Mucosa of rectum (tissue), 2 donors: ENCODE data around the gene SPRR2E.
"Not testable (repeated sequence)": the region's sequence is repeated elsewhere in the genome, so short reads cannot be mapped to it uniquely, and the experiment has no call there.

ENCODE experiments used
- H3K27ac ChIP-seq, 2 donors: one replicate each; pipeline ENCODE4 v1.7.0; 2013; ENCODE audit warnings: inconsistent platforms in 2 of 2, low read depth in 2 of 2, low read length in 2 of 2
- H3K27me3 ChIP-seq, 2 donors: one replicate each; pipeline ENCODE4 v1.7.0; 2013; ENCODE audit warnings: low read length in 2 of 2; ENCODE audit not compliant: control insufficient read depth in 2 of 2, insufficient read depth in 2 of 2
- H3K36me3 ChIP-seq, 2 donors: one replicate each; pipeline ENCODE4 v1.7.0; 2013; ENCODE audit warnings: low read length in 2 of 2; ENCODE audit not compliant: control insufficient read depth in 2 of 2, insufficient read depth in 2 of 2
- H3K4me1 ChIP-seq, 2 donors: one replicate each; pipeline ENCODE4 v1.7.0; 2013; ENCODE audit warnings: low read length in 2 of 2, mild to moderate bottlenecking in 1 of 2; ENCODE audit not compliant: control insufficient read depth in 2 of 2, insufficient read depth in 2 of 2
- H3K4me3 ChIP-seq, 2 donors: one replicate each; pipeline ENCODE4 v1.7.0; 2013; ENCODE audit warnings: low read length in 2 of 2
- H3K9ac ChIP-seq, 2 donors: one replicate each; pipeline ENCODE4 v1.7.0; 2013; ENCODE audit warnings: low read length in 2 of 2, low read depth in 1 of 2, mild to moderate bottlenecking in 1 of 2
- H3K9me3 ChIP-seq, 2 donors: one replicate each; pipeline ENCODE4 v1.7.0; 2013; ENCODE audit warnings: low read length in 2 of 2; ENCODE audit not compliant: control insufficient read depth in 2 of 2
- donor health status: healthy.
- donor health status: Normal muscosa, but diverticular disease.

SPRR2E gene

DNA sequence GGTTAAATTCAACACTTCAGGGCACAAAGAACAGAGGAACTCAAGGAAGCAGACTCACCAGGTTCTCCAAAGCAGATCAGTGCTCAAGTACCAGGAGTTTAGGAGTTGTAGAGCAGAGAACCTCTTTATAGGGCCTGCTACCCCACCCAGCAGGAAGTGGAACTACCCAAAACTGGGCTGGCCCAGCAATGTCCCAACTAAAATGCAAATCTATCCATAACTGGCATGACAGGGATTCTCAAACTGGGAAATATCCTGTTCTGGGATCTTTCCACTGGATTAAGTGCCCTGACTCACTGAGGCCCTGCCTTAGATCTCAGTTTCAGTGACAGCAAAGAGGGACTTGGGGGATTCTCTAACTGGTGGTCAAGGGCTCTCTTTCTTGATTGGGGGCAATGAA, at the start of gene SPRR2E:
Gene SPRR2E (minus strand): TSS at position 101 of the 400 bp plus-strand sequence. CDS start 775 bp downstream, outside the sequence.
- no peak within 1 kb of the TSS for H3K27ac ChIP-seq
- H3K4me3 ChIP-seq = no peak within 1 kb of the TSS
- H3K4me1 ChIP-seq = no peaks in the 10 kb centered on the region
- peaks cover 0 to 4% of the 10 kb centered on the region in 2 donors for H3K27me3 ChIP-seq
- no peaks in the 10 kb centered on the region for H3K9me3 ChIP-seq
- H3K9ac ChIP-seq = no peak within 1 kb of the TSS
- H3K36me3 ChIP-seq = no peaks in the 10 kb centered on the region

DNA sequence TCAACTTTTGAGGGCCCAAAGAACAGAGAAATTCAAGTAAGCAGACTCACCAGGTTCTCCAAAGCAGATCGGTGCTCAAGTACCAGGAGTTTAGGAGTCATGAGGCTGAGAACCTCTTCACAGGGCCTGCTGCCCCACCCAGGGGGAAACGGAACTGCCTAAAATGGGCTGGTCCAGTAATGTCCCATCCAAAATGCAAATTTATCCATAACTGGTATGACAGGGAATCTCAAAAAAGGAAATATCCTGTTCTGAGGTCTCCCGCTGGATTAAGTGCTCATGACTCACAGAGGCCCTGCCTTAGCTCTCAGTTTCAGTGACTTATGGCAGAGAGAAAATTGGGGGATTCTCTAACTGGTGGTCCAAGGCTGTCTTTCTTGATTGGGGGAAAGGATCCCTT, 47.1 kb upstream of the SPRR2E start:
- no peaks in the 10 kb centered on the region for H3K36me3 ChIP-seq
- H3K27ac ChIP-seq = no peak overlapping the region
- no peak overlapping the region for H3K4me3 ChIP-seq
- H3K27me3 ChIP-seq = no peaks in the 10 kb centered on the region
- H3K9ac ChIP-seq = no peak overlapping the region
- no peaks in the 10 kb centered on the region for H3K4me1 ChIP-seq
- no peaks in the 10 kb centered on the region for H3K9me3 ChIP-seq

DNA sequence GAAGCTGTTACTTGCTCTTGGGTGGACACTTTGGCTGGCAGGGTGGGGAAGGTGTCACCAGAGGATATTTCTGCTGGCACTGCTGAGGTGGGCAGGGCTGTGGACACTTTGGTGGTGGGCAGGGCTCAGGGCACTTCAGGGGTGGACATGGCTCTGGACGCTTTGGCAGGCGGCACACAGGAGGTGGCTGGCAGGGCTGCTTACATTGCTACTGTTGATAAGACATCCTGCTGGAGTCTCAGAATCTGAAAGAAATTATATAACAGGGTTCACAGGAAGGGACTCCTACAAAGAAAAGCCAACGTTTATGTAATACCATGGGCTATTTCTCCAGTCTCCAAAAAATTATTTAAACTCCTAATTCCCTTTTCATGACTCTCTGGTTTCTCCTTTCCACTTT, 46.2 kb upstream of the SPRR2E start:
- H3K4me1 ChIP-seq = no peaks in the 10 kb centered on the region
- H3K36me3 ChIP-seq = no peaks in the 10 kb centered on the region
- no peak overlapping the region for H3K4me3 ChIP-seq
- H3K9ac ChIP-seq = no peak overlapping the region
- no peaks in the 10 kb centered on the region for H3K27me3 ChIP-seq
- no peaks in the 10 kb centered on the region for H3K9me3 ChIP-seq
- H3K27ac ChIP-seq = no peak overlapping the region

DNA sequence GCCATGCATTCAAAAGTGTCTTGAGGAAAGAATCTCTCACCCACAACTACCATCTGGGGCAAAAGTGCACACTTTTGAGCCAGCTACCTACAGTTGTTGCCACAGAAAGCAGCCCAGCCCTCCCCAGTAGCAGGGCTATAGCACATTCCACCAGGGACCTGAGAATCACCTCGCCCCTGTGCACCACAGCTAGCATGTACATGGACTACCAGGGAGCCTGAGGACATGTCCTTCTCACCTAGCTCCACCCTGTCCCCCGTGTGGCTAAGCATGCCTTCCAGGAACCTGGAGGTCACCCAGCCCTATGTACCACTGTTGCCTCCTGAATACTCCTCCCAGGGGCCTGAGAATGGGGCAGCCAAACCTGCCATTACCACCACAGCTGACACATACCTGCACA, 39.4 kb upstream of the SPRR2E start:
- Histone ChIP-seq H3K36me3 (no peaks in the 10 kb centered on the region), H3K9ac (no peak overlapping the region), H3K27me3 (peaks cover 0 to 2% of the 10 kb centered on the region in 2 donors), H3K4me1 (no peaks in the 10 kb centered on the region), H3K4me3 (no peak overlapping the region), H3K27ac (no peak overlapping the region), H3K9me3 (no peaks in the 10 kb centered on the region)

DNA sequence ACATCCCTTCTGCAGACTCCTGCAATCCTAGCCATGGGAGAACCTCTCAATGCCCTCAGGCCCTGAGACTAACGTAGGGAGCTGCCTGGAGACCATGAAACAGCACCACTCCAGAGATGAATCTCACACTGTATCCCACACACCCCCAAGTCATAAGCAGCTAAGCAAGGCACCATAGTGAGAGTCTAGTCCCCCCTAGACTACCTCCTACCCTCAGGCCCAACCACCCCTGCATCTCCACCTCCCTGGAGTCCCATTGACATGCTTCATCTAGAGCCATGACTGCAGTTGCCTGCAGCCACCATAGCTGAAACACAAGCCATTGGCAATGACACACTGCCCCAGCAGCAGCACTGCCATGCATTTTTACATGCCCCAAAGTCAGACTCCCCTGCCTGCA, 38.9 kb upstream of the SPRR2E start:
- Histone ChIP-seq H3K27me3 (peaks cover 0 to 2% of the 10 kb centered on the region in 2 donors), H3K4me3 (no peak overlapping the region), H3K4me1 (no peaks in the 10 kb centered on the region), H3K27ac (no peak overlapping the region), H3K9me3 (no peaks in the 10 kb centered on the region), H3K36me3 (no peaks in the 10 kb centered on the region), H3K9ac (no peak overlapping the region)

DNA sequence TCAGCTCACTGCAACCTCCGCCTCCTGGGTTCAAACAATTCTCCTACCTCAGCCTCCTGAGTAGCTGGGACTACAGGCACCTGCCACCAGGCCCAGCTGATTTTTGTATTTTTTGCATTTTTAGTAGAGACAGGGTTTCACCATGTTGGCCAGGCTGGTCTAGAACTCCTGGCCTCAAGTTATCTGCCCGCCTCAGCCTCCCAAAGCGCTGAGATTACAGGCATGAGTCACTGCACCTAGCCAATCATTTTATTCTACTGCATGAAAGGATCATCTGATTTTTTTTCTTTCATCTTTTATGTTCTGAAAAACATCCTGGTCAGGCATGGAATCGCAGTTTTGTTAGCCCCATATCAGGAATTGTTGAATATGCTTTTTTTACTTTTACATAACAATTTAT, 34.4 kb upstream of the SPRR2E start:
- not testable (repeated sequence) for H3K27ac ChIP-seq, H3K27me3 ChIP-seq, H3K9ac ChIP-seq, H3K36me3 ChIP-seq, H3K4me1 ChIP-seq, H3K9me3 ChIP-seq, H3K4me3 ChIP-seq

DNA sequence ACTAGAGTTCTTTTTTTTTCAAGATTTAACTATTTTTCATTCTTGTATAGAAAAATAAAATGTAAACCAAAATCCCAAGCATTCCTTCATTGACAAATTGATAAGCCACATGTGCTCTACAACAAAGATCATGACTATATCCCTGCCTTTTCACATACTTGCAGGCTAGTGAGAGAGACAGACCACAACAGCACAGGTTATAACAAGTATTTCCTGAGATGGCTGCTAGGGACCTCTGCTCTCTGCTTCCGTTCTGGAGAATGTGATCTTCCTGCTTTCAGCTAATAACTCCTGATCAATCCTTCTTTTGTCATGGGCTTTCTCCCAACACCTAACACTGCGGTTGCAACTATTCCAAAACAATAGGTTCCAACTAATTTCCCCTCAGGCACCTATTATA, 33.0 kb upstream of the SPRR2E start:
- H3K27me3 ChIP-seq = peaks cover 0 to 2% of the 10 kb centered on the region in 2 donors
- no peak overlapping the region for H3K9ac ChIP-seq
- no peaks in the 10 kb centered on the region for H3K9me3 ChIP-seq
- H3K36me3 ChIP-seq = no peaks in the 10 kb centered on the region
- H3K27ac ChIP-seq = no peak overlapping the region
- no peaks in the 10 kb centered on the region for H3K4me1 ChIP-seq
- no peak overlapping the region for H3K4me3 ChIP-seq

DNA sequence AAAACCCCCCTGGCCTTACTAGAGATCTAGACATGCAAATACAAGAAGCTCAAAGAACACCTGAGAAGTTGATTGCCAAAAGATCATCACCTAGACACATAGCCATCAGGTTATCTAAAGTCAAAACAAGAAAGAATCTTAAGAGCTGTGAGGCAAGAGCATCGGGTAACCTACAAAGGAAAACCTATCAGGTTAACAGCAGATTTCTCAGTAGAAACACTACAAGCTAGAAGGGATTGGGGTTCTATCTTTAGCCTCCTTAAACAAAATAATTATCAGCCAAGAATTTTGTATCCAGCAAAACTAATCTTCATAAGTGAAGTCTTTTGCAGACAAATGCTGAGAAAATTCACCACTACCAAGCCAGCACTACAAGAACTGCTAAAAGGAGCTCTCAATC, 31.2 kb upstream of the SPRR2E start:
- Histone ChIP-seq H3K4me1 (no peaks in the 10 kb centered on the region), H3K4me3 (no peak overlapping the region), H3K9ac (no peak overlapping the region), H3K27me3 (peaks cover 0 to 2% of the 10 kb centered on the region in 2 donors), H3K9me3 (no peaks in the 10 kb centered on the region), H3K27ac (no peak overlapping the region), H3K36me3 (no peaks in the 10 kb centered on the region)

DNA sequence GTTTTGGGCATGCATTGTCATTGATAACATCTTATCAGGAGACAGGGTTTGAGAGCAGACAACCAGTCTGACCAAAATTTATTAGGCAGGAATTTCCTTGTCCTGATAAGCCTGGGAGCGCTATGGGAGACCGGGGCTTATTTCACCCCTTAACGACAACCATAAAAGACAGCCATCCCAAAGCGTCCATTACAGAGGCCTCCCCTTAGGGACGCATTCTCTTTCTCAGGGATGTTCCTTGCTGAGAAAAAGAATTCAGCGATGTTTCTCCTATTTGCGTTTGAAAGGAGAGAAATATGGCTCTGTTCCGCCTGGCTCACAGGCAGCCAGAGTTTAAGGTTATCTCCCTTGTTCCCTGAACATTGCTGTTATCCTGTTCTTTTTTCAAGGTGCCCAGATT, 29.5 kb upstream of the SPRR2E start:
- not testable (repeated sequence) for H3K27ac ChIP-seq, H3K4me3 ChIP-seq, H3K4me1 ChIP-seq, H3K9me3 ChIP-seq, H3K9ac ChIP-seq, H3K36me3 ChIP-seq, H3K27me3 ChIP-seq

DNA sequence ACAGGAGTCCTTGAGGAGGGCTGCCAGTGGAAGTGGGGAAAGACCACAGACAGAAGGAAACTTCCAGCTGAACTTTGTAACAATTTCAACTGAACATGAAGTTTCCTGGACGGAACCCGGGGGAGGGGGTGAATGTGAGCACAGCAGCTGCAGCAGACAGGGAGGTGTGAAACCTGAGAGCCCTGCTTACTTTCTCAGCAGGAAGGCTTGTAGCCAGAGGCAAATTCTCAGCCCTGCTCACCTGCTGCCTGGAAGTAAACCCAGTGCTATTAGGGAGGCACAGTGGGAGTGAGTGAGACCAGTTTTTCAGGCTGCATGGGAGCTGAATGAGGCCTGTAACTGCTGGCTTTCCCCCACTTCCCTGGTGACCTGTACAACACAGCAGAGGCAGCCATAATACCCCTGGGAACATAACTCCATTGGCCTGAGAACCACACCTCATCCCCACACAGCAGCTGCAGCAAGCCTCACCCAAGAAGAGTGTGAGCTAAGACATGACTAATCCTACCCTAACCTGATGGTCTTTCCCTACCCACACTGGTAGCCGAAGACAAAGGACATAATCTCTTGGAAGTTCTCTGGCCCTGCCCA, 28.6 kb upstream of the SPRR2E start:
- Histone ChIP-seq H3K36me3 (no peaks in the 10 kb centered on the region), H3K27ac (no peak overlapping the region), H3K9ac (no peak overlapping the region), H3K27me3 (no peaks in the 10 kb centered on the region), H3K4me1 (no peaks in the 10 kb centered on the region), H3K9me3 (no peaks in the 10 kb centered on the region), H3K4me3 (no peak overlapping the region)

DNA sequence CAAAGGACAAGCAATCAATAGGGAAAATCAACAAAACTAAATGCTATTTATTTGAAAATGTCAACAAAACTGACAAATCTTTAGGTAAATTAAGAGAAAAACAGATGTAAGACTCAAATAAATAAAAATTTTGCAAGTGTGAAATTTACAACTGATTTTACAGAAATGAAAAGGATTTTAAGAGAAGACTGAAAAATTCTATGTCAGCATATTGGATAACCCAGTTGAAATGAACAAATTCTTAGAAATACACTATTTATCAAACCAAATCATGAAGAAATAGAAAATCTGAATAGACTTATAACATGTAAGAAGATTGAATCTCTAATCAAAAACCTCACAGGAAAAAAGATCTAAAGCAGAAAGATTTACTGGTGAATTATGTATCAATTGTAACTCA, 26.6 kb upstream of the SPRR2E start:
- Histone ChIP-seq H3K9ac (no peak overlapping the region), H3K9me3 (no peaks in the 10 kb centered on the region), H3K27ac (no peak overlapping the region), H3K27me3 (no peaks in the 10 kb centered on the region), H3K4me3 (no peak overlapping the region), H3K4me1 (no peaks in the 10 kb centered on the region), H3K36me3 (no peaks in the 10 kb centered on the region)
